ENCODE data around the gene CDK6.

DNA sequence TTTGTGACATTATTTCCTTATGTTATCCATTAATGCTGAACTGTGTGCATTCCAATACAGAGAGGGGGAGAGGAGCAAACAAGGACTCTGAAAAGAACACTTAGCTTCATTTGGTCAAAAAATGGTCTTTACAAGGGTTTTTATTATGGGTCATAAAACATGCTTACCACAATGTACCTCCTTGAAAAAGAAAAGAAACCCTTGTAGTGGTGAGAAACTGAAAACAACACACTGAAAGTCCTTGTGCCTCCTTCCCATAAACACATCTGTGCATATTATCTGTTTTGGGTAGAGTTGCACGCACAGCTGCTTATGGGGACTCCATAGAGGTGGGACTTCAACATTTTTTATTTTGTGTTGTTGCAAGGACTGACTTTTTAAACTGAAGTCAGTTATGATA, 98.7 kb downstream of the CDK6 start:
- no peak for TF ChIP-seq POLR2A (IDR thresholded peaks at IDR 0.05)
- TF ChIP-seq, protein P1, sequence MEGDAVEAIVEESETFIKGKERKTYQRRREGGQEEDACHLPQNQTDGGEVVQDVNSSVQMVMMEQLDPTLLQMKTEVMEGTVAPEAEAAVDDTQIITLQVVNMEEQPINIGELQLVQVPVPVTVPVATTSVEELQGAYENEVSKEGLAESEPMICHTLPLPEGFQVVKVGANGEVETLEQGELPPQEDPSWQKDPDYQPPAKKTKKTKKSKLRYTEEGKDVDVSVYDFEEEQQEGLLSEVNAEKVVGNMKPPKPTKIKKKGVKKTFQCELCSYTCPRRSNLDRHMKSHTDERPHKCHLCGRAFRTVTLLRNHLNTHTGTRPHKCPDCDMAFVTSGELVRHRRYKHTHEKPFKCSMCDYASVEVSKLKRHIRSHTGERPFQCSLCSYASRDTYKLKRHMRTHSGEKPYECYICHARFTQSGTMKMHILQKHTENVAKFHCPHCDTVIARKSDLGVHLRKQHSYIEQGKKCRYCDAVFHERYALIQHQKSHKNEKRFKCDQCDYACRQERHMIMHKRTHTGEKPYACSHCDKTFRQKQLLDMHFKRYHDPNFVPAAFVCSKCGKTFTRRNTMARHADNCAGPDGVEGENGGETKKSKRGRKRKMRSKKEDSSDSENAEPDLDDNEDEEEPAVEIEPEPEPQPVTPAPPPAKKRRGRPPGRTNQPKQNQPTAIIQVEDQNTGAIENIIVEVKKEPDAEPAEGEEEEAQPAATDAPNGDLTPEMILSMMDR (IDR thresholded peaks at IDR 0.05) = no peak

Data from thyroid gland (tissue), 4 donors.